ENCODE data around the gene FBXW12.
A peak's percentile ranks its signal among the peaks of the same experiment; 100 is the strongest.

The FBXW12 gene

GRCh38 chr3:48435223-48435595, 63.2 kb downstream of the FBXW12 start:
- no peak for DNase-seq (ENCODE audit: low spot score)

GRCh38 chr3:48435774-48436476, 63.9 kb downstream of the FBXW12 start:
- peak; percentile 86 for DNase-seq (ENCODE audit: low spot score)

- DNase-seq (ENCODE audit: low spot score), result no peak
These were observed 64.4 kb downstream of the FBXW12 start for GRCh38 chr3:48436477-48436787.

GRCh38 chr3:48436855-48437254, 64.8 kb downstream of the FBXW12 start:
- DNase-seq (ENCODE audit: low spot score), result no peak

GRCh38 chr3:48437812-48438211, 65.8 kb downstream of the FBXW12 start:
- DNase-seq (ENCODE audit: low spot score), result no peak

- peak; percentile 99 for DNase-seq (ENCODE audit: low spot score)
These were observed 68.0 kb downstream of the FBXW12 start, which contains the start of the genes CCDC51 and TMA7 for GRCh38 chr3:48439820-48440589. Gene CCDC51 (minus strand): TSS chr3:48440119. CDS start chr3:48435128, 4,991 bp downstream. Gene TMA7 (plus strand): TSS chr3:48440257. CDS start chr3:48440297, 40 bp downstream.

- no peak for DNase-seq (ENCODE audit: low spot score)
These were observed 68.6 kb downstream of the FBXW12 start for GRCh38 chr3:48440590-48440958.

- DNase-seq (ENCODE audit: low spot score), result no peak
These were observed 69.9 kb downstream of the FBXW12 start for GRCh38 chr3:48441940-48442339.

Data from AG08395 (cell line).